Measurements from ENCODE around the gene RTN4RL2.

RTN4RL2 gene

DNA sequence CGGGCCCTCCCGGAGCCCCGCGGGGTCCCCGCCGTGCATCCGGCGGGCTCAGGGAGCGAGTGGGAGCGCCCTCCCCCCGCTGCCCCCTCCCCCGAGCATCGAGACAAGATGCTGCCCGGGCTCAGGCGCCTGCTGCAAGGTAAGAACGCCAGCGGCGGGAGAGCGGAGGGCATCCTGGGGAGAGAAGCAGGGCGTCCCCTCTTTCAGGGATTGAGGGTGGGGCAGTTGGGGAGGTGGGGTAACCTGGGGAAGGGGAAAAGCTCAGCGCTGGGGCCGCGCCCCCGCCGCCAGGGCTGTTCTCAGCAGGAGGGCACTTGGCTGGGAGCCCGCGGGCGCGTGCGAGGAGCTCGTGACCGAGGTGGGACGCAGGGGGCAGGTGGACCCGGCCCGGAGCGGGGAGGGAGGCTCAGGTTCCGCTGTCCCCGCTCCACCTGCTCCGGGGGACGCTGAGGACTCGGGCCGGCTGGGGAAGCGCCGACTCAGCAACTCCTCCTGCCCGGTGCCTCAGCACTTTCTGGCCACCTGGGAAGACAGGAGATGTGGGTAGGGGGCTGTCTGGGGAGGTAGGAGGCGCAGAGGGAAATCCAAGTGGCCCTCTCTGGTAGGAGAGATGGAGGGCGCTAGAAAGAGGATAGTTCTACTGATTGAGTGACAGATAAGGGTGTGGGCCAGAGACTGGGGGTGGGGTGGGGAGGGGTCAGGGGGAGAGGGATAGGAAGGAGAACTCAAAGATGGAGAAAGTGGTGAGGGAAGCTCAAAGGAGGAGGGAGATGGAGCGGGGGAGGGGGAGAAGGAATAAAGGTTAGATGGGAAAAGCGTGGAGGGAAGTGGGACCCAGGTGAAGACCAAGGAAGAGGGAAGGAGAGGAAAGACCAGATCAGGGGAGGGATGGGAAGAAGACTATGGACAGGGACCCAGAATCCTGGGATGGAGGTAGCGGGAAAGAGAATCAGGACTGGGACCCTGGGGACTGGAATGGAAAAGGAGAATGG, 726 bp downstream of the RTN4RL2 start:
- TF ChIP-seq, protein P1, sequence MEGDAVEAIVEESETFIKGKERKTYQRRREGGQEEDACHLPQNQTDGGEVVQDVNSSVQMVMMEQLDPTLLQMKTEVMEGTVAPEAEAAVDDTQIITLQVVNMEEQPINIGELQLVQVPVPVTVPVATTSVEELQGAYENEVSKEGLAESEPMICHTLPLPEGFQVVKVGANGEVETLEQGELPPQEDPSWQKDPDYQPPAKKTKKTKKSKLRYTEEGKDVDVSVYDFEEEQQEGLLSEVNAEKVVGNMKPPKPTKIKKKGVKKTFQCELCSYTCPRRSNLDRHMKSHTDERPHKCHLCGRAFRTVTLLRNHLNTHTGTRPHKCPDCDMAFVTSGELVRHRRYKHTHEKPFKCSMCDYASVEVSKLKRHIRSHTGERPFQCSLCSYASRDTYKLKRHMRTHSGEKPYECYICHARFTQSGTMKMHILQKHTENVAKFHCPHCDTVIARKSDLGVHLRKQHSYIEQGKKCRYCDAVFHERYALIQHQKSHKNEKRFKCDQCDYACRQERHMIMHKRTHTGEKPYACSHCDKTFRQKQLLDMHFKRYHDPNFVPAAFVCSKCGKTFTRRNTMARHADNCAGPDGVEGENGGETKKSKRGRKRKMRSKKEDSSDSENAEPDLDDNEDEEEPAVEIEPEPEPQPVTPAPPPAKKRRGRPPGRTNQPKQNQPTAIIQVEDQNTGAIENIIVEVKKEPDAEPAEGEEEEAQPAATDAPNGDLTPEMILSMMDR (IDR thresholded peaks at IDR 0.05; ENCODE audit: borderline replicate concordance, control extremely low read depth, extremely low read depth, insufficient read depth, missing control alignments) = no peak
- in situ Hi-C loops (cut with MboI; ENCODE audit: low sequenced_read_pairs, unreplicated experiment) = no loop called here
- no peak for DNase-seq (ENCODE audit: low spot score)

DNA sequence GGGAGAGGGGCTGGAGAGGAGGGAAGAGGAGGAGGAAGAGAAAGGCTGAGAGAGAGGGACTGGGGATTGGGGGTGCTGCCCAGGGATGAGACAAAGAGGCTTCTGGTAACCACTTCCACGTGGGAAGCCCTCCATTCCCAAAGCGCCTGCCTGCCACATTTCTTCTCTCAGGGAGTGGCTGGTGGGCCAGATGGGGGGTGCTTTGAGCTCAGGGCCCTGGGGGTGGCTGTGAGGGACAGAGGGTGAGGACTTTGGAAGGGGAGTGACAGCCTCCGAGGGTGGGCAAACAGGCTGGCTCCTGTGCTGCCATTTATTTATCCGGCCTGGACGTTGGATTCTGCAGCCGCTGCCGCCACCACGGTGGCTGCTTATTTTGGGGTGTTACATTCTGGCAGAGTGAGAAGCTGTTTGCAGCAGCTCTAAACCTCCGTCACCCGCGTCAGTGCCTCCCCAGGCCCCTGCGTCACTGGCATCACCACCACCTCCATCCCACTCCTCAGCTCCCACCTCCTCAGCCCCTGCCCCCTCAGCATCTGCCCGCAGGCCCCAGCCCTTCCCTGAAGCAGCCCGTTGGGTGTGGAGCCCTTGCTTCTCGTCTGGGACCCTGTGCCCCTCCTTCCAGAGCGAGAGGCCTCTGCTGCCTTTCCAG, 1.6 kb downstream of the RTN4RL2 start:
- in situ Hi-C loops (cut with MboI; ENCODE audit: low sequenced_read_pairs, unreplicated experiment) = no loop called here
- TF ChIP-seq, protein P1 (IDR thresholded peaks at IDR 0.05; ENCODE audit: borderline replicate concordance, control extremely low read depth, extremely low read depth, insufficient read depth, missing control alignments) = no peak
- DNase-seq (ENCODE audit: low spot score) = no peak

DNA sequence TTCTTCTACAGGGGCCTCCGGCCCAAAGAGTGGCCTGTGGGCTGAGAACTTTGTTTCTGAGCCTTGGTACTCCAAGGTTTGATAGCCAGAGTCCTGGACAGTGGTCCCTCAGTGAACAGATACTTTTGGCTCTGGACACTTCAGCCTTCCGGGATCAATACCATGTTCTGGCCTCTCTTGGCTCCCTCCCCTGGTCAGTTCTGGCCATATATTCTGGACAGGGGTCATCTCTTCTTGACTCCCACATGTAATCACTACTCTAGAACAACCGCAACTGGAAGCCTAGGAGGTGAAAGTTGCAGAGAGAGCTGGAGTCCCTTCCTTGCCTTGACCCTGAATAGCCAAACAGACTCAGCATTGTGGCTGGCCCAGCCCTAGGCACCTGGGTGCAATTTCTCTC, 2.3 kb downstream of the RTN4RL2 start:
- DNase-seq (ENCODE audit: low spot score) = no peak
- in situ Hi-C loops (cut with MboI; ENCODE audit: low sequenced_read_pairs, unreplicated experiment) = no loop called here

DNA sequence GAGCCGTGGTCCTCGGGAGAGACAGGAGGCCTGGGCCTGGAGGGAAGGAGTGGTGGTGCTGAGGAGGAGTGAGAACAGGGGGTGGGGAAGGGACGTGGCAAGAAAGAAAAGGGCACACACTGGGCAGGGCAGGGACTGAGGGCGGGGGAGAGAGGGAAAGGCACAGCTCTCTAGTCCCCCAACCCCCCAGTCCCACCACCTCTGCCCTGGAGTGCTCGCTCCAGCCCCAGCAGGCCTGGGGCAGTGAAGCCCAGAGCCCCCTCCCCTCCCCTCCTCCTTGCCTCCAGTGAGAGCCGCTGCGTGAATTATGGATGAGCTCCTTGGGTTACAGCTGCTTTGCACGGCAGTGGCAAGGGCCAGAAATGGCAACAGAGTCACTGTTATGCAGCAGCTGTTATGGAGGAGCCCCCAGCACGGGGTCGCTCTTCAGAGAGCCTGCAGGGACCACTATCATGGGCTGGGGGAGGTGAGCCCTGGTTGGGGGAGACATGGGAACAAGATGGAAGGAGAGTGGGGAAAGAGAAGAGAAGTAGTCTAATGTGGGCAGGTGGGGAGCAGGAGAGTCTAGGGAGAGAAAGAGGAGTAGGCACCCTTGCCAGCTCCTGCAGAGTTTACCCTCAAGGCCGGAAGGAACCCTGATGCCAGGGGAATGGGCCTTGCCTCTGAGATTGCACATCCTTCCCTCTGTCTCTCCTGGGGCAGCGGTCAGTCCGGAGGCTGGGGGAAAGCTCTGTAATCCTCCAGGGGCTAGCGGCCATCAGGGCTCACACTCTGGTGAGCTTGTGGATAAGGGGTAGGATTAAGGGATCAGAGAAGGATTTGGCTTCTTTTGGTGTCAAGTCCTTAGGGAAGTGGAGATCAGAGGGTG, 3.6 kb downstream of the RTN4RL2 start:
- DNase-seq (ENCODE audit: low spot score) = no peak
- in situ Hi-C loops (cut with MboI; ENCODE audit: low sequenced_read_pairs, unreplicated experiment) = no loop called here
- TF ChIP-seq, protein P1 (IDR thresholded peaks at IDR 0.05; ENCODE audit: borderline replicate concordance, control extremely low read depth, extremely low read depth, insufficient read depth, missing control alignments) = no peak

More for the DNA sequence above, 2.3 kb downstream of the RTN4RL2 start:
- TF ChIP-seq, protein P1 (IDR thresholded peaks at IDR 0.05; ENCODE audit: borderline replicate concordance, control extremely low read depth, extremely low read depth, insufficient read depth, missing control alignments) = no peak

DNA sequence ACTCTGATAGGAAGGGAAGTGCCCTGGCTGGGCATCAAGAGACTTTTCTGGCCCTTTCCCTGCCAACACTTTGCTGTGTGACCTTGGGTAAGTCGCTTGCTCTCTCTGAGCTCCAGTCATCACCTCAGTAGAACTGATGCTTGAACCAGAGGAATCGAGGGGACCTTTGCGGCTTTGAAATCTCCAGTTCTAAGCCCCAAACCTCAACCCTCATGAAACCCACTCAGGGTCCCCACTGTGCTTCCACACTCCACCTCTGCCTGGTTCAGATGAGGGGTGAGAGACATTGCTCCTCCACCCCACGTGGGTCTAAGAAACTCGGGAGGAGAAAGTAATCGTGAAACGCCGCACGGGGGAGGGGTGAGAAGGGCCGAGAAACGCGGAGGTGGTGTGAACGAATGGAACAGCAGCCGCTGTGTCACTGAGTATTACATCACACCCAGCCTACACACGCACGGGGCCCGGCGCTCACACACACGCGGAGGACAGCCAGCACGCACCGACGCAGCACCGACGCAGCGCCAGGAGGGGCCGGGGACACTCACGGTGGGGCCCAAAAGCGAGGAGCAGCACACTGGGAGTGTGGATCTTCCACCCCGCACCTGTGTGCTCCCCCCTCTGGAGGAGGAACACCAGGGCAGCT, 4.3 kb downstream of the RTN4RL2 start:
- TF ChIP-seq, protein P1 (IDR thresholded peaks at IDR 0.05; ENCODE audit: borderline replicate concordance, control extremely low read depth, extremely low read depth, insufficient read depth, missing control alignments) = no peak
- no peak for DNase-seq (ENCODE audit: low spot score)
- in situ Hi-C loops (cut with MboI; ENCODE audit: low sequenced_read_pairs, unreplicated experiment) = no loop called here
